ENCODE data around the gene VARS1.

Gene VARS1

DNA sequence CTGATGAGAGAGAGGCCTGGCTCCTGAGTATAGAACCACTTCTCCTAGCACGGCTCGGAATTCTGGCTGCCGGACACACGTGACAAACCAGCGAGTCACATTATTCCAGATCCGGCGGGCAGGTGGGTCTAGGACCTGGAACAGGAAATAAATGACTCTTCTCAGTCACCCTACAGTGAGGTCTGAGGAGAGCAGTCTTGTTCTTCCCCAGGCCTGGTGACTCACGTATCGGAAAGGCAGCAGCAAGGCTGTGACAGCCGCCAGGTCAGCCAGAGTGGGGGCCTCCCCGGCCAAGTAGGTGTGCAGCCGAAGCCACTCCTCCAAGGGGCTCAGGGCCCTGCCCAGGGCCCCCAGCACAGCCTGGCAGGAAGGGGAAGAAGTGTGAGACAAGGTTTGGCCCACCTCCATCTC lies 2.8 kb downstream of the VARS1 start:
- no peak for DNase-seq

DNA sequence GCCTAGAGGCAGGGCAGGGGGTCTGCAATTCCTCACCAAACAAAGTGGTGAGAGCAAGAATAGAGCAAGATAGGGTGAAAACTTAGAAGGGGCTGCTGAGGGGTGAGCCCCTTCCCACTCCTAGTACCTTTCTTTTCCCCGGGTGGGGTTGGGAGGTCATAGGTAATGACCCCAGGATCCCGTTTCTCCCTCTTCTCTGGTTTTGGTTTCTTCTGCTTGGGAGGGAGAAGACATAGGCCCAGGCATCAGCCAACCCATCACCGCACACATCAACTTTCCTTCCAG lies 3.5 kb downstream of the VARS1 start:
- no peak for DNase-seq

DNA sequence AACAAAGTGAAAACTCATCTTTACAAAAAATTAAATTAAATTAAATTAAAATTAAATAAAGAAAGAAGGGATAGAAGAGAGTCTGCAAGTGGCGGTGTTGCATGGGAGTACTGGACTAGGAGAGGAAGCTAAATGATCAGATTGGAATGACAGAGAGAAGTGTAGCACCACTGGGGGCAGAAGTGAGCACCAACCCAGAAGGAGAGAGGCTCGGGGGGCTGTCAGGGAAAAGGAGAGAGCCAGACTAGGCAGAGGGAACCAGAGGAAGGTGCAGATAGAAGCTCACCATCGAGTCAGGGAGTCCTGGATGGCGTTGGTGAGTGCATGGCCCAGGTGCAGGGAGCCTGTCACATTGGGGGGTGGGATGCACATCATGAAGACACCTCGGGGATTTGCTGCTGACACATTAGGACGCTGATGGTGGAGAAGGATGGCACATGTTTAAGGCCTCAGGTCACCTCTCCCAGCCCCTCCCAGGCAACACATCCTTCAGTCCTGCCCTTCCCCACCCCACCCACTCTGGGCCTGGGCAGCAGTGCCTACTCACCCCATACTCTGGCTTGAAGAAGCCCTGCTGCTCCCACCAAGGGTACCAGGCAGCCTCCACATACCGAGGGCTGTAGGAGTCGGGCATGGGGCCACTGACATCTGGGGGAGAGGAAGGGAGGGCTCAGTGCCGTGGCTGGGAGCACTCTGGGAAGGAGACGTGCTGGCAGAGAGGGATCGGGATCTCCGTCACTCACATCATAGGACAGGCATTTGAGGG lies 4.0 kb downstream of the VARS1 start:
- no peak for DNase-seq

DNA sequence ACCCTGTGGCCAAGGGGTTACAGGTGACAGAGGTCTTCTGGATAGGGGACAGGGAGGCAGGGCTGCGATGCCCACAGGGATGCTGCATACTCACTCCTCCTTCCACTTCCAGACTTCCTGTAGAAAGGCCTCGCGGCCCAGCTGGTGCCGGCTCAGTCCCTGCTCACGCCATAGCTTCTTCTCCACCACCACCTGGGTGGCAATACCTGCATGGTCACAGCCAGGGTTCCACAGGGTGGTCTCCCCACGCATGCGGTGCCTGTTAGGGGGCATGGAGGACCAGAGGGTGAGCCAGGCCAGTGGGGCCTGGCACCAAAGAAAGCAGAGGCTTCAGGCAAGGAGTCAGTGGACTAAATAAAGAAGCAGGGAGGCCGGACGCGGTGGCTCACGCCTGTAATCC lies 10.1 kb downstream of the VARS1 start:
- DNase-seq: no peak

DNA sequence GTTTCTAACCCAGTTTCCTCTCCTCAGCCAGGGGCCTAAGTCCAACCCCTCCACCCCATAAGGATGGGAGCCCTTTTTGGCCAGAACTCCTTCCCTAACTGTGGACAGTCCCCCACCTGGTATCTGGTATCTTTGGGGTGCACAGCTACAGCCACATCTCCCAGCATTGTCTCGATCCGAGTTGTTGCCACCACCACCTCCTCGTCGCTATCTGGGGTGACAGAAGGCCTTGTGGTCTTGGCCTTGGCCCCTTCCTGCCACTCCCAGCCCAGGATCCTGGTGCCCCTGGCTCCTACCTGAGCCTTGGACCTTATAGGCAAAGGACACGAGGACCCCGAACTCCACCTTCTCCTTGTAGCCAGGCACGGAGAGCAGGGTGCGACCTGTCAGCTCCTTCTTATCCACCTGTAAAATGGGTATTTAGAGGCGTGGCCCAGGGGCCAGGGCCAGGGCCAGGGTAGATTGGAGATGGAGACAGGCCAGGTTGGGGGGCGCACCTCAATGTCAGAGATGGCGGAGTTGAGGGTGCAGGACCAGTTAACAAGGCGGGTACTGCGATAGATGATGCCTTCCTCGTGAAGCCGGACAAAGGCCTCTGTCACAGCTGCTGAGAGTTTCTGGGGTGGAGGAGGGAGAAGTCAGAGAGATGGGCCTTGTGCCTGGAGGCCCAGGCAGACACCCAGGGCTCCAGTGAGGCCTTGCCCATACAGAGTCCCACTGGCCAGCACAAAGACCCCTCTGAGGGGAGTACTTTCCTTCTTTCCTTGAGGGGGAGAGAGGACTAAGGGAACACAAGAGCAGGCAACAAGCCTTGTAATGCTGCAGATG lies 11.2 kb downstream of the VARS1 start:
- no peak for DNase-seq

GRCh38 chr6:31782126-31782855 lies 13.3 kb downstream of the VARS1 start:
- no peak for DNase-seq

- DNase-seq: no peak
Measured at GRCh38 chr6:31781244-31782125, 14.1 kb downstream of the VARS1 start.

DNA sequence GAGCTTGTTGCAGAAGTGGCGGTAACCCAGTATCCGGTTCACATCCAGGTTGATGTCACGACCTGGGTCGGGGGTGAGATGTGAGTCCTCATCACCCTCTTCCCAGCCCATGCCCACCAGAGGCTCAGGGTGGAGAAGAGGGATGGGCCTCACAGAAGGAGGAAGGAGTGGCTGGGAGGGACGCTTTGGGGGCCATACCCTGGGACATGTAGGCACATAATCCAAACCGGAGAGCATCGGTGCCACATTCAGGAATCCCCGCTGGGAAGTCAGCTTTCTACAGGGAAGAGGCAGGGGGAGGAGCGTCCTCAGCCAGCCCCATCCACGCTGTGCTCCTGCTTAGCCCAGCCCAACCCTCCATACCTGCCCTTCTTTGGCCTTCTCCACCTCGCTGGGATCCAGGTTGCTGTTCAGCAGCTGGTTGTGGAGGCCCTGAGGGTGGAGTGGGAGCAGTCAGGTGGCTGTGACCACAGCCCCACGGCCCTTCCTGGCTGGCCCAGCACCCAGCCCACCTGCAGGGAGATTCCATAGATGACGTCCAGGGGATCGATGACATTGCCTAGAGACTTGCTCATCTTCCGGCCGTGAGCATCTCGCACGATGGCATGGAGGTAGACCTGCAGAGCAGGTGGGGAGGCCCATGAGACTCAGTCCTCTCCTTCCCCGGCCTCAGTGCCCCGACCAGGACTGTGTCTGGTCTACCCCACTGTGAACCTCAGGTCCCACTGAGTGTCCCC lies 14.9 kb downstream of the VARS1 start:
- DNase-seq: no peak

DNA sequence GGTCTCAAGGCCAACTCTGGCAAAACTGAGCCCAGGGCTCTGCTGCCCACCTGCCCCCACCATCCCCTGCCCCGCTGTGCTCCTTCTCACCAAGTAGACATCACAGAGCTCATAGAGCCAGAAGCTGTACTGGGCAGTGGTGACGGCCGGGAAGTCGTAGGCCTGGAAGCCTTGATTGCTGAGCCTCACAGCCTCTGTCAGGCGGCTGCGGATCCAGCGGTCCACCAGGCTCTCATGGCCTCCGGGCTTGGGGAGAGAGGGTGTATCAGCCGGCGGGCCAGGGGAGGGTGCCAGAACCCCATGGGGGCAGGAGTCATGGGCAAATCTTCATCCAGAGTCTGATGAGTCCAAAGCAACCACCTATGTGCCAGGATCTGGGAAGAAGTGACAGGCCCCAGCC lies 15.6 kb downstream of the VARS1 start:
- DNase-seq: no peak

GRCh38 chr6:31778999-31779885 lies 16.3 kb downstream of the VARS1 start:
- no peak for DNase-seq

- DNase-seq: no peak
Measured at GRCh38 chr6:31778193-31778592, 17.4 kb downstream of the VARS1 start.

DNA sequence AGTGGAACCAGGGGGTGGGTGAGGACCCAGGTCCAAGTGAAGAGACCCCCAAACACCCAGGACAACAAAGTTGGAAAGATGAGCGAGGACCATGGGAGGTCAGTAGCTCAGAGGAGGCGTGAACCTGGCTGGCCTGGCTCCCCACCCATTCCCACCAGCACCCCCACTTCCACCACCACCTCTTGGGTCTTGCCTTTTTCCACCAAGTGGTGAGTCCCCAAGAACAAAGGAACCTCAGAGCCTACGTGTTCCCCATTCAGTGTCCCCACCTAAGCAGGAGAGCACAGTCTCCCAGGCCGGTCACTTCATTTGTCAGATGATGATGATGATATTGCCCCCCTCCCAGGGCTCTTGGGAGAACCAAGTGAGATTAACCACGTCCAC lies 17.9 kb downstream of the VARS1 start:
- no peak for DNase-seq

GRCh38 chr6:31776989-31777666 lies 18.4 kb downstream of the VARS1 start, which contains the start of gene VWA7:
Gene VWA7, minus strand, starts transcription at chr6:31777328. Its CDS starts 549 bp downstream, at chr6:31776779.
- DNase-seq: peak; percentile 85

GRCh38 chr6:31776485-31776988 lies 19.0 kb downstream of the VARS1 start:
- no peak for DNase-seq

GRCh38 chr6:31775633-31776484 lies 19.7 kb downstream of the VARS1 start:
- no peak for DNase-seq

DNA sequence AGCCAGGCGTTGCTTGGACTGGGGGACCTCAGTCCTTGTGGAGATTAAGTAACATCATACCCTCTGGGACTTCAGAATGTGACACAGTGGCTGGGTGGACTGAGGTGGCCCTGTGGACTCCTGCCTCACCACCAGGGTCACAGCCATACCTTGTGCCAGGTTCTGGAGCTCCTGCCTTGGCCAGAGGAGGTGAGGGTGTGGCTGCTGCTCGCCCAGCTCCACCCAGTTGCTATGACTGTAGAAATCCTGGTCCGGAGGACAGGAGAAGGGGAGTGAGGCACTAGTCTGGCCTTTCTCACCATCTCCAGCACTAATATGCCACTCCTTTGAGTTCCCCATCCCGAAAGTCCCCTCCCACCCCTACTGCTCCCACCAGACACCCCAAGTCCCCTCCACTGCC lies 20.4 kb downstream of the VARS1 start:
- DNase-seq: no peak

- no peak for DNase-seq
Measured at GRCh38 chr6:31771992-31772358, 23.6 kb downstream of the VARS1 start.

GRCh38 chr6:31770860-31771259 lies 24.7 kb downstream of the VARS1 start:
- no peak for DNase-seq

- peak; percentile 83 for DNase-seq
Measured at GRCh38 chr6:31769684-31770371, 25.7 kb downstream of the VARS1 start.

All from CD4-positive, alpha-beta T cell treated with Interleukin-15 for 1 hour (primary cell).